Urinary bladder (tissue), 4 donors: ENCODE data around the gene UBLCP1. TPM values are rescaled to one million over a fixed set of nuclear protein-coding genes. Genes with fewer than 3 reads are reported as not detected.
A peak's percentile ranks its signal among the peaks of the same experiment; 100 is the strongest.
"Not testable (repeated sequence)": the region's sequence is repeated elsewhere in the genome, so short reads cannot be mapped to it uniquely, and the experiment has no call there.

Experiments
- DNase-seq: peaks from one replicate; pipeline ENCODE4 v3.0.0-alpha.2; 2015; ENCODE audit errors: extremely low spot score
- H3K27ac ChIP-seq: one replicate; pipeline ENCODE4 v1.5.1; 2013; ENCODE audit warnings: low read depth, mild to moderate bottlenecking, moderate library complexity
- H3K36me3 ChIP-seq: one replicate; pipeline ENCODE4 v1.6.1; 2013; ENCODE audit warnings: mild to moderate bottlenecking, moderate library complexity; ENCODE audit not compliant: insufficient read depth
- H3K4me1 ChIP-seq: one replicate; pipeline ENCODE4 v1.6.1; 2013; ENCODE audit warnings: mild to moderate bottlenecking, moderate library complexity; ENCODE audit not compliant: insufficient read depth
- H3K4me3 ChIP-seq: one replicate; pipeline ENCODE4 v1.5.1; 2013; ENCODE audit warnings: low read depth, low read length
- WGBS: extraction: QIAGEN DNeasy Blood & Tissue Kit; methylation state at CpG from one replicate; pipeline ENCODE4 v1.1.7; 2013; 5-methylcytosine and 5-hydroxymethylcytosine counted together
- polyA plus RNA-seq: library from polyadenylated mRNA; stranded (reverse); fragments of 200-250 nt; gene quantifications from one replicate; pipeline ENCODE4 v1.2.3, GENCODE V29; 2013
- total RNA-seq: library from RNA; depleted of rRNA; stranded (reverse); fragments of >200 nt; gene quantifications from one replicate; pipeline ENCODE4 v1.2.3, GENCODE V29; 2014
- donor health status: healthy with polysubstance abuse.
- donor health status: healthy.

Gene UBLCP1
- total and polyA plus RNA-seq, 2 donors = 19.3 to 22.0 TPM

- peak overlapping the region; percentile 51 for H3K27ac ChIP-seq
- no peaks in the 10 kb centered on the region for H3K36me3 ChIP-seq
- H3K4me1 ChIP-seq = peaks cover 3% of the 10 kb centered on the region
- WGBS = 3% methylated on average over 10 of the region's 10 CpGs
- DNase-seq = no peak
- H3K4me3 ChIP-seq = peak overlapping the region; percentile 88
Measured at GRCh38 chr5:159263569-159263905, 447 bp downstream of the UBLCP1 start.

DNA sequence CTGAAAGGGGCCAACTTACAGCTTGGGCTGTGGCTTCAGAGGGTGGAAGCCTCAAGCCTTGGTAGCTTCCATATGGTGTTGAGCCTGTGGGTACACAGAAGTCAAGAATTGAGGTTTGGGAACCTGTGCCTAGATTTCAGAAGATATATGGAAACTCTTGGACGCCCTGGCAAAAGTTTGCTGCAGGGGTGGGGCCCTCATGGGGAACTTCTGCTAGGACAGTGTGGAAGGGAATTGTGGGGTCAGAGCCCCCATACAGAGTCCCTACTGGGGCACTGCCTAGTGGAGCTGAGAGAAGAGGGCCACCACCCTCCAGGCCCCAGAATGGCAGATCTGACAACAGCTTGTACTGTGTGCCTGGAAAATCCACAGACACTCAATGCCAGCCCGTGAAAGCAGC lies 3.7 kb downstream of the UBLCP1 start:
- WGBS = 96% methylated on average over 2 of the region's 2 CpGs
- H3K4me1 ChIP-seq, H3K36me3 ChIP-seq, H3K4me3 ChIP-seq, DNase-seq, H3K27ac ChIP-seq: not testable (repeated sequence)

GRCh38 chr5:159269723-159270122 lies 6.6 kb downstream of the UBLCP1 start:
- H3K27ac ChIP-seq = no peak overlapping the region
- DNase-seq = no peak
- no peak overlapping the region for H3K4me3 ChIP-seq
- 81% methylated on average over 2 of the region's 2 CpGs for WGBS
- peaks cover 2% of the 10 kb centered on the region for H3K36me3 ChIP-seq
- H3K4me1 ChIP-seq = no peaks in the 10 kb centered on the region

DNA sequence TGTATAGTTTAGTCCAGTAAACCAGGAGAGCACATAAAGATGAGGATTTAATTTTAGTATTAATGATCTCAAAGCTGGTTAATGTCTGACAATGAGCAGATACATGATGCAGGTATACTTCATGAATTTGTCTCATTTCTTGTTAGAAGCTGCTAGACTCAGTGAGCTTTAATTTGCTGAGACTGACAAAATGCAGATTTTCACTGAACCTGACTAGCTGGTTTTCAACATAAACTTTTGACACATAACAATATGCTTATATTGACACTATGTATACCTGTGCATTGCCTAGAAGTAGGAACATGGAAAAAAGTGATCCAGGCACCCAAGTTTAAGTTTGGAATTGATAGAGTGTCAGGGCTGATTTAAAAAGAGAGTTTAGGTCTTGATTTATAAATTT lies 10.8 kb downstream of the UBLCP1 start:
- Histone ChIP-seq H3K27ac (no peak overlapping the region), H3K36me3 (peaks cover 4% of the 10 kb centered on the region), H3K4me3 (no peak overlapping the region), H3K4me1 (no peaks in the 10 kb centered on the region)
- no peak for DNase-seq

DNA sequence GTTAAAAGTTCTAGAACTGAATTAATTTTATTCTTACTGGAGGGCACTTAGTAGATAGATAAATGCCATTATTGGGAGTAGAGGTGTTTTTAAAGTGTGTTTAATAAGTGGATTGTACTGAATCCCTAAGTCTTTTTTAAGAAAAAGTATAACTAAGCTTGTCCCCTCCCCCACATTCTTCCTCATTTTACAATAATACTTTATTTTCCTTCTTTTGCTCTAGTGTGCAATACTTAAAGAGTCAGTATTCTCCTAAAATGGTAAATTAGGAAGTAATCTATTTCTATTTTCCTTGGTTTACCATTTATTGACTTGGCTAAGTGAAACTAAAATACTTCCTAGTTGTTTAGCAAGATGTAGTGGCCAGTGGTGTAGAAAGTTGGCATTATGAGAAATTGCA lies 11.6 kb downstream of the UBLCP1 start:
- Histone ChIP-seq H3K4me3 (no peak overlapping the region), H3K36me3 (peaks cover 4% of the 10 kb centered on the region), H3K27ac (no peak overlapping the region), H3K4me1 (no peaks in the 10 kb centered on the region)
- DNase-seq = no peak

DNA sequence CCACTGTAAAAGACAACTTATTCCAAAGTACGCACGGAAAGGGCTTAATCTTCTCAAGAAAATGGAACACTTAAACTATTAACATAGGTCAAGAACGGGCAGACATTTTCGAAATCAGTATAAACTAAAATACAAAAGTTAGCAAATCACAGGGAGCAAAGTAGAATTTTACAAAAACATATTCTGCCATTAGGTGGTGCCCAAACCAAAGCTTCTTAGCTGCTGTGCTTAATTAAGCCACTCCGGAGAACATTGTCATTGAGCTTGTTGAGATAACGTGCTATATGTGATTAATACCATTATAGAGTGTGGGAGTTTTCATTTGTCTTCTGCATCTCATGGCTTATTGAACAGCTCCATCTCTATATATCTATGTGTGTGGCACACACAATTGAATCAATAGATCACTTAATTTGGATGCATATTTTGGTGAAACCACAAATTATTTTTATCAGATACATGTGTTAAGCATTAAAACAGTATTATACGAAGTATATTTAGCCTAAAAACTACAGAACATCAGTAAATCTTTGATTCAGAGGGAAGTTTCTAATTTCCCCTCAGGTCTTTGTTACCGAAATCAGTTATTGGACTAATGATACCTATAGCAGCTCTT lies 23.4 kb downstream of the UBLCP1 start:
- Histone ChIP-seq H3K4me3 (no peak overlapping the region), H3K27ac (no peak overlapping the region), H3K4me1 (no peaks in the 10 kb centered on the region), H3K36me3 (peaks cover 2% of the 10 kb centered on the region)
- DNase-seq = no peak
- WGBS = 58% methylated on average over 8 of the region's 8 CpGs

GRCh38 chr5:159290741-159291140 lies 27.7 kb downstream of the UBLCP1 start:
- Histone ChIP-seq H3K4me3 (no peak overlapping the region), H3K36me3 (no peaks in the 10 kb centered on the region), H3K27ac (no peak overlapping the region), H3K4me1 (no peaks in the 10 kb centered on the region)
- DNase-seq = no peak
- 69% methylated on average over 4 of the region's 4 CpGs for WGBS

DNA sequence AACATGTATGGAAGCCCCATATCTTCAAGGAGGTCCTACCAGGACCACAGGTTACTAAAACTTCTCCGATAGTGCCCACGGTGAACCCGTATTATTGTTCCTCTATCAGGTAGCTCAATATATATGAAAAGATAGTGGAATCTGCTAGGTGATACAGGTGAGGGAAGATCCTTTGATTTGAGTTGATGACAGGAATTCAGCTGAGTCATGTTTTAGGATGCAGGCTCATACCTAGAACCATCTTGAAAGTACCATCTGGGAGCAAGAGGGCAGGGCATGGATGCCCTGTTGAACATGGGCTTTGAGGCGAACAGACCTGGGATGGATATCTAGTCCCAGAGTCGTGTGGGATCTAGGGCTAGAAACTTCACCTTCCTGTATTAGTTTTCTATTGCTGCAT lies 31.8 kb downstream of the UBLCP1 start:
- WGBS = 94% methylated on average over 5 of the region's 5 CpGs
- Histone ChIP-seq H3K4me3 (no peak overlapping the region), H3K4me1 (no peaks in the 10 kb centered on the region), H3K36me3 (no peaks in the 10 kb centered on the region), H3K27ac (no peak overlapping the region)
- no peak for DNase-seq

DNA sequence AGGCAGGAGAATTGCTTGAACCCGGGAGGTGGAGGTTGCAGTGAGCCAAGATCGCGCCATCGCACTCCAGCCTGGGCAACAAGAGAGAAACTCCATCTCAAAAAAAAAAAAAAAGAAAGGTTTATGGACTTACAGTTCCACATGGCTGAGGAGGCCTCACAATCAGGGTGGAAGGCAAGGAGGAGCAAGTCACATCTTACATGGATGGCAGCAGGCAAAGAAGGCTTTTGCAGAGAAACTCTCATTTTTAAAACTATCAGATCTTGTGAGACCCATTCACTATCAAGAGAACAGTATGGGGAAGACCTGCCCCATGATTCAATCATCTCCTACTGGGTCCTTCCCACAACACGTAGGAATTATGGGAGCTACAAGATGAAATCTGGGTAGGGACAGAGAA lies 34.2 kb downstream of the UBLCP1 start:
- DNase-seq, H3K27ac ChIP-seq, H3K4me1 ChIP-seq, H3K4me3 ChIP-seq, H3K36me3 ChIP-seq: not testable (repeated sequence)
- WGBS = 97% methylated on average over 5 of the region's 5 CpGs

DNA sequence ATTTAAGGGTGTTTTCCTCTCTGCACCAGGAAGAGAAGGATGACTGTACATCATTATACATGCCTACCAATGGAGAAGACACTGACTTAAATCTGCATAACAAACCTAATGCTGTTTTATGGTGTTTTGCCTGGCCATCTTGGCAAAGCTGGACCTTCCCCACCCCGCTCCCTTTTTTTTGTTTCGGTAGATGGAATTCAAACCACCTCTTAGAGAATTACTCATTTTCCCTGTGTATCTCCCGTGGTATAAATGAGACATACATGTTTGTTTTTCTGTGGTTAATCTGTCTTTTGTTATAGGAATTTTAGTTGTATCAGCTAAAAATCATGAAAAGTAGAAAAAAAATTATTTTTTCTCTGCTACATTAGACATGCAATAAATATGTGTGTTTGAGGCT lies 38.4 kb downstream of the UBLCP1 start:
- Histone ChIP-seq H3K4me3 (no peak overlapping the region), H3K36me3 (no peaks in the 10 kb centered on the region), H3K4me1 (no peaks in the 10 kb centered on the region), H3K27ac (no peak overlapping the region)
- DNase-seq = no peak
- WGBS = 88% methylated on average over 3 of the region's 3 CpGs

DNA sequence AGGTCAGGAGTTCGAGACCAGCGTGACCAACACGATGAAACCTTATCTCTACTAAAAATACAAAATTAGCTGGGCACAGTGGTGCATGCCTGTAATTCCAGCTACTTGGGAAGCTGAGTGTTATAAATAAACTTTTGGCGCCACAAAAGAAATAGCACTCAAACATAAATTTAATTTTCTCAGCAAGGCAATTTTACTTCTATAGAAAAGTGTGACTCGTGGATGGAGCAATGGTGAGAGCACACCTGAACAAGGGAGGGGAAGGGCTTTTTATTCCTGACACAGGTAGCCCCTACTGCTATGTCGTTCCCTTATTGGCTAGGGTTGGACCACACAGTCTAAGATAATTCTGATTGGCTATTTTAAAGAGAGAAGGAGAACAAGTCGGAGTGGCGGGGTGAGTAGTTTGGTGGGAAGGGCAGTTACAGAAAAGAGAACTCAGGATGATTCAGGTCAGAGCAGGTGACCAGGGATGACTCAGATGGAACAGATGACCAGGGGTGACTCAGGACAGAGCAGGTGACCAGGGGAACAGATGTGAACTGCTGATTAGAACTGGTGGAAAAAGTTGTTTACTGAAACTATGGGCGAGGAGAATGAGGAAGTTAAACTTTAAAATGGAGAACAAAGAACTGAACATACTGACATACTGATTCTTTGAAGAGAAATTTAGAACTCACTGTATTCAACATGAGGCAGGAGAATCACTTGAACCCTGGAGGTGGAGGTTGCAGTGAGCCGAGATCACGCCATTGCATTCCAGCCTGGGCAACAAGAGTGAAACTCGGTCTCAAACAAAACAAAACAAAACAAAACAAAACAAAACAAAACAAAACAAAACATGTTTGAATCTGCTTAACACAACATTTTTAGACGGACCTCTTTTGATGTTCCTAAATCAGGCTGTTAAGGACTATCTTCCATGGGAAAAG lies 39.1 kb downstream of the UBLCP1 start:
- H3K27ac ChIP-seq, H3K4me1 ChIP-seq, H3K4me3 ChIP-seq, DNase-seq, H3K36me3 ChIP-seq: not testable (repeated sequence)
- 89% methylated on average over 13 of the region's 13 CpGs for WGBS

GRCh38 chr5:159303286-159303685 lies 40.2 kb downstream of the UBLCP1 start:
- Histone ChIP-seq H3K27ac (no peak overlapping the region), H3K4me3 (no peak overlapping the region), H3K4me1 (no peaks in the 10 kb centered on the region), H3K36me3 (no peaks in the 10 kb centered on the region)
- 97% methylated on average over 4 of the region's 4 CpGs for WGBS
- no peak for DNase-seq

- H3K27ac ChIP-seq = no peak overlapping the region
- no peak for DNase-seq
- 71% methylated on average over 5 of the region's 5 CpGs for WGBS
- no peaks in the 10 kb centered on the region for H3K36me3 ChIP-seq
- H3K4me3 ChIP-seq = no peak overlapping the region
- no peaks in the 10 kb centered on the region for H3K4me1 ChIP-seq
Measured at GRCh38 chr5:159304961-159305595, 42.0 kb downstream of the UBLCP1 start.
